Liver (tissue), 9 donors: ENCODE measurements around the gene CD163L1. TPM values are rescaled to one million over a fixed set of nuclear protein-coding genes. Genes with fewer than 3 reads are reported as not detected.

Experiments used
- DNase-seq: peaks from one replicate; pipeline ENCODE4 v3.0.0-alpha.2; 2017; ENCODE audit warnings: low spot score
- H3K27ac ChIP-seq, 2 donors: one replicate each; pipeline ENCODE4 v1.7.0; 2013; ENCODE audit warnings: inconsistent platforms in 2 of 2, low read length in 2 of 2, control low read depth in 1 of 2, low read depth in 1 of 2, mild to moderate bottlenecking in 1 of 2
- H3K27me3 ChIP-seq, 4 donors: one replicate each; pipeline versions ENCODE4 v1.6.1 to v1.7.0; 2013; ENCODE audit warnings: low read length in 3 of 4, inconsistent platforms in 1 of 4, mild to moderate bottlenecking in 1 of 4, moderate library complexity in 1 of 4; ENCODE audit not compliant: control insufficient read depth in 4 of 4, insufficient read depth in 4 of 4
- H3K36me3 ChIP-seq, 4 donors: one replicate each; pipeline versions ENCODE4 v1.6.1 to v1.7.0; 2013; ENCODE audit warnings: low read length in 3 of 4, mild to moderate bottlenecking in 3 of 4, low read depth in 1 of 4, moderate library complexity in 1 of 4; ENCODE audit not compliant: control insufficient read depth in 4 of 4, insufficient read depth in 3 of 4
- H3K4me1 ChIP-seq, 4 donors: one replicate each; pipeline versions ENCODE4 v1.6.1 to v1.7.0; 2013; ENCODE audit warnings: low read length in 3 of 4, mild to moderate bottlenecking in 3 of 4, moderate library complexity in 1 of 4; ENCODE audit not compliant: control insufficient read depth in 4 of 4, insufficient read depth in 4 of 4
- H3K4me3 ChIP-seq, 3 donors: one replicate each; pipeline versions ENCODE4 v1.6.1 to v1.7.0; 2013; ENCODE audit warnings: low read length in 3 of 3, control low read depth in 1 of 3, low read depth in 1 of 3, mild to moderate bottlenecking in 1 of 3
- H3K9ac ChIP-seq, 2 donors: one replicate each; pipeline ENCODE4 v1.7.0; 2013; ENCODE audit warnings: low read length in 2 of 2, mild to moderate bottlenecking in 2 of 2, moderate library complexity in 2 of 2, control low read depth in 1 of 2, low read depth in 1 of 2
- H3K9me3 ChIP-seq, 4 donors: one replicate each; pipeline versions ENCODE4 v1.6.1 to v1.7.0; 2013; ENCODE audit warnings: low read length in 3 of 4; ENCODE audit not compliant: control insufficient read depth in 4 of 4
- ATF3 ChIP-seq: IDR thresholded peaks from 2 replicates; pipeline ENCODE4 v1.6.1; 2016; ENCODE audit warnings: antibody characterized with exemption
- CTCF ChIP-seq: fragments of 150-350 bp; IDR thresholded peaks from 2 replicates; pipeline ENCODE4 v1.5.1; 2017; ENCODE audit warnings: improper control_type of control experiment, low read depth, low read length; ENCODE audit not compliant: missing input control
- EGR1 ChIP-seq, 2 donors: IDR thresholded peaks; 2 replicates each; pipeline ENCODE4 v1.6.1; 2016 to 2018; ENCODE audit warnings: antibody characterized with exemption in 2 of 2, low read depth in 2 of 2
- FOXA1 ChIP-seq: IDR thresholded peaks from 2 replicates; pipeline ENCODE4 v1.6.1; 2016; ENCODE audit warnings: antibody characterized with exemption
- FOXA2 ChIP-seq: IDR thresholded peaks from 2 replicates; pipeline ENCODE4 v1.6.1; 2016; ENCODE audit warnings: antibody characterized with exemption
- GABPA ChIP-seq, 2 donors: IDR thresholded peaks in 1 of 2; conservative IDR thresholded peaks in 1 of 2; 2 replicates each; pipeline ENCODE4 v1.6.1; 2016; ENCODE audit warnings: antibody characterized with exemption in 2 of 2, mild to moderate bottlenecking in 1 of 2, moderate library complexity in 1 of 2
- HNF4A ChIP-seq, 2 donors: conservative IDR thresholded peaks; 2 replicates each; pipeline ENCODE4 v1.6.1; 2016; ENCODE audit warnings: antibody characterized with exemption in 2 of 2, mild to moderate bottlenecking in 2 of 2
- HNF4G ChIP-seq: IDR thresholded peaks from 2 replicates; pipeline ENCODE4 v1.6.1; 2016; ENCODE audit warnings: antibody characterized with exemption
- JUND ChIP-seq, 2 donors: IDR thresholded peaks; 2 replicates each; pipeline ENCODE4 v1.6.1; 2016; ENCODE audit warnings: antibody characterized with exemption in 2 of 2
- MAX ChIP-seq: IDR thresholded peaks from 2 replicates; pipeline ENCODE4 v1.6.1; 2016; ENCODE audit warnings: antibody characterized with exemption
- NR2F2 ChIP-seq: IDR thresholded peaks from 2 replicates; pipeline ENCODE4 v1.6.1; 2016; ENCODE audit warnings: antibody characterized with exemption
- RAD21 ChIP-seq, 2 donors: IDR thresholded peaks; 2 replicates each; pipeline ENCODE4 v1.6.1; 2016; ENCODE audit warnings: antibody characterized with exemption in 2 of 2, mild to moderate bottlenecking in 2 of 2
- REST ChIP-seq: IDR thresholded peaks from 2 replicates; pipeline ENCODE4 v1.6.1; 2016; ENCODE audit warnings: antibody characterized with exemption, mild to moderate bottlenecking
- RXRA ChIP-seq, 2 donors: IDR thresholded peaks; 2 replicates each; pipeline ENCODE4 v1.6.1; 2017 to 2018; ENCODE audit warnings: antibody characterized with exemption in 2 of 2, mild to moderate bottlenecking in 1 of 2
- SP1 ChIP-seq: IDR thresholded peaks from 2 replicates; pipeline ENCODE4 v1.6.1; 2018; ENCODE audit warnings: antibody characterized with exemption, mild to moderate bottlenecking
- TAF1 ChIP-seq: conservative IDR thresholded peaks from 2 replicates; pipeline ENCODE4 v1.6.1; 2016; ENCODE audit warnings: antibody characterized with exemption, mild to moderate bottlenecking
- YY1 ChIP-seq: IDR thresholded peaks from 2 replicates; pipeline ENCODE4 v1.6.1; 2016; ENCODE audit warnings: antibody characterized with exemption, mild to moderate bottlenecking
- WGBS: extraction: QIAGEN DNeasy Blood & Tissue Kit; methylation state at CpG from one replicate; pipeline ENCODE4 v1.1.7; 2013; 5-methylcytosine and 5-hydroxymethylcytosine counted together
- polyA plus RNA-seq, 2 donors: library from polyadenylated mRNA; stranded (reverse) in 1 of 2; unstranded in 1 of 2; fragments of 200-250 nt in 1 of 2; fragments of >200 nt in 1 of 2; fragmentation: Nextera tagmentation in 1 of 2; extraction: Ambion mirVana in 1 of 2; gene quantifications; one replicate each; pipeline versions ENCODE4 v1.2.1 to v1.2.3, GENCODE V29; 2013 to 2015
- total RNA-seq, 2 donors: library from RNA; depleted of rRNA; stranded (reverse); fragments of >200 nt; gene quantifications; one replicate each; pipeline ENCODE4 v1.2.3, GENCODE V29; 2014
- TF ChIP-seq, protein P1 (sequence below): IDR thresholded peaks from 2 replicates; pipeline ENCODE4 v1.6.1; 2016; ENCODE audit warnings: antibody characterized with exemption
- donor health status: healthy.
- donor health status: healthy.
- donor health status: healthy.
- donor health status: healthy.
- donor health status: healthy.

CD163L1 gene
- total and polyA plus RNA-seq, 4 donors, result 0.31 to 8.4 (median 1.1) TPM

DNA sequence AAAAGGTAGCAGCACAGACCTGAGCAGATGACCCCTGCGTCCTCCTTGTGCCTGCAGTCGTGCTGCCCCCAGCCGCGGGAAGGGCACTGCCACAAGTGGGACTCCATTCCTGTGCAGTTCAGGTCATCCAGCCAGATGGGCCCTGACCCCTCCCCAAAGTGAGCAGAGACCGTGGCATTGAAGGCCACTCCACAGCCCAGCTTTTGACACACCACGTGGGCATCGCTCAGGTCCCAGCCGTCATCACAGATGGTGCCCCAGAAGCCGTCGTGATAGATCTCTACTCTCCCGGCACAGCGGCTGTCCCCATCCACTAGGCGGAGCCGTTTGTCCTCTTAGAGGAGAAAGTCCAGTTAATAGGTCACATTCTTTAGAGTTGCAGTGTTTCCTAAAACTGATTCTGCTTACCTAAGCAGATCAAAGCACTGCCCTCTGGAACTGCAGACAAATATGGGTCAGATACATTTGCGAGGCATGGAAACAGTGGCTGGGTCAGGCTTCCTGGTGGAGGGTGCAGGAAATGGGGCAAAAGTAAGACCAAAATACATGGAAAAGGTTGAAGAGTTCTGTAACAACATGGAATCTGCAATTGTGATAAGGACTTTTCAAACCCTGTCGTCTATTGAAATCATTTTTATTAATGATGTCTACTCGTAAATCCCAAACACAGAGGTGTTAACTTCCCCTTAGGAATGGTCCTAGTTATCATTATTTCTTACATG lies 69.4 kb downstream of the CD163L1 start:
- Histone ChIP-seq H3K27ac (no peak overlapping the region), H3K27me3 (no peaks in the 10 kb centered on the region), H3K9me3 (no peaks in the 10 kb centered on the region), H3K36me3 (no peaks in the 10 kb centered on the region), H3K9ac (no peak overlapping the region), H3K4me3 (no peak overlapping the region), H3K4me1 (peaks cover 0 to 8% (median 4%) of the 10 kb centered on the region in 4 donors)
- peak; percentile 65 for DNase-seq
- WGBS, result 35% methylated on average over 17 of the region's 17 CpGs
- TF ChIP-seq YY1 (no peak), FOXA2 (no peak), JUND (IDR thresholded peaks at IDR 0.05) (peak; percentile 21 to 37), HNF4A (conservative IDR thresholded peaks at IDR 0.05) (peak; percentile 93 to 97), HNF4G (peak; percentile 94), SP1 (peak; percentile 85), NR2F2 (no peak), TAF1 (no peak), RAD21 (IDR thresholded peaks at IDR 0.05) (peak; percentile 86 to 93), CTCF (peak; percentile 71), GABPA (IDR thresholded peaks at IDR 0.05 in 1 of 2, conservative IDR thresholded peaks at IDR 0.05 in 1 of 2) (no peak), RXRA (IDR thresholded peaks at IDR 0.05) (peak; percentile 70 to 86), REST (no peak), ATF3 (peak; percentile 12), FOXA1 (peak; percentile 27), EGR1 (IDR thresholded peaks at IDR 0.05; ENCODE audit: low read depth in 2 of 2) (no peak), MAX (peak; percentile 11)
- TF ChIP-seq, protein P1, sequence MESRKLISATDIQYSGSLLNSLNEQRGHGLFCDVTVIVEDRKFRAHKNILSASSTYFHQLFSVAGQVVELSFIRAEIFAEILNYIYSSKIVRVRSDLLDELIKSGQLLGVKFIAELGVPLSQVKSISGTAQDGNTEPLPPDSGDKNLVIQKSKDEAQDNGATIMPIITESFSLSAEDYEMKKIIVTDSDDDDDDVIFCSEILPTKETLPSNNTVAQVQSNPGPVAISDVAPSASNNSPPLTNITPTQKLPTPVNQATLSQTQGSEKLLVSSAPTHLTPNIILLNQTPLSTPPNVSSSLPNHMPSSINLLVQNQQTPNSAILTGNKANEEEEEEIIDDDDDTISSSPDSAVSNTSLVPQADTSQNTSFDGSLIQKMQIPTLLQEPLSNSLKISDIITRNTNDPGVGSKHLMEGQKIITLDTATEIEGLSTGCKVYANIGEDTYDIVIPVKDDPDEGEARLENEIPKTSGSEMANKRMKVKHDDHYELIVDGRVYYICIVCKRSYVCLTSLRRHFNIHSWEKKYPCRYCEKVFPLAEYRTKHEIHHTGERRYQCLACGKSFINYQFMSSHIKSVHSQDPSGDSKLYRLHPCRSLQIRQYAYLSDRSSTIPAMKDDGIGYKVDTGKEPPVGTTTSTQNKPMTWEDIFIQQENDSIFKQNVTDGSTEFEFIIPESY, result no peak
